Panc1 (cell line): ENCODE measurements around the gene RIC1. TPM values are rescaled to one million over a fixed set of nuclear protein-coding genes. Genes with fewer than 3 reads are reported as not detected.

Experiments
- ATAC-seq: fragments of 200-7000 bp; cut with Tn5 transposase; 2 replicates; pipeline ENCODE4 v1.9.1; 2020; ENCODE audit warnings: mild to moderate bottlenecking, moderate library complexity
- BruUV-seq: library from RNA; stranded (reverse); fragments of 400-500 nt; replicated peaks from 2 replicates; lab custom pipeline; 2021; lab: Mats Ljungman, UMichigan
- CTCF ChIA-PET: fragments of 300-600 bp; sonication (Branson Sonifier 250); formaldehyde crosslinking; loops from one replicate; lab custom pipeline; 2022; ENCODE audit warnings: antibody characterized with exemption; lab: Charles Lee
- POLR2A ChIA-PET: fragments of 300-600 bp; sonication (Branson Sonifier 250); formaldehyde crosslinking; loops from one replicate; lab custom pipeline; 2022; ENCODE audit warnings: antibody characterized with exemption; lab: Charles Lee
- DNase-seq: peaks from one replicate; pipeline ENCODE4 v3.0.0-alpha.2; 2010; ENCODE audit warnings: low read depth, low spot score
- H3K27ac ChIP-seq: 2 replicates; pipeline ENCODE4 v1.5.1; 2011; ENCODE audit warnings: mild to moderate bottlenecking, low read length, inconsistent platforms
- H3K27me3 ChIP-seq: fragments of 200-500 bp; sonication (Bioruptor generic); 2 replicates; pipeline ENCODE4 v1.6.0; 2014; ENCODE audit warnings: low read length, inconsistent platforms; ENCODE audit not compliant: control insufficient read depth, insufficient read depth
- H3K36me3 ChIP-seq: fragments of 200-500 bp; sonication (Bioruptor generic); 2 replicates; pipeline ENCODE4 v1.5.1; 2014; ENCODE audit warnings: inconsistent platforms, mild to moderate bottlenecking, low read length, moderate library complexity; ENCODE audit not compliant: control insufficient read depth, insufficient read depth
- H3K4me1 ChIP-seq: 2 replicates; pipeline ENCODE4 v1.5.1; 2011; ENCODE audit warnings: inconsistent platforms, mild to moderate bottlenecking, low read length, moderate library complexity; ENCODE audit not compliant: control insufficient read depth, insufficient read depth
- H3K4me3 ChIP-seq, 2 experiments: 2 replicates each; pipeline ENCODE4 v1.5.1; 2011 to 2012; ENCODE audit warnings: low read depth in 2 of 2, low read length in 2 of 2, mild to moderate bottlenecking in 2 of 2, inconsistent platforms in 1 of 2, moderate library complexity in 1 of 2
- H3K9me3 ChIP-seq: fragments of 200-500 bp; sonication (Bioruptor generic); 2 replicates; pipeline ENCODE4 v1.5.1; 2014; ENCODE audit warnings: low read depth, mild to moderate bottlenecking, inconsistent platforms, low read length, moderate library complexity; ENCODE audit not compliant: control insufficient read depth, insufficient read depth
- CTCF ChIP-seq: fragments of 450-650 bp; IDR thresholded peaks from 2 replicates; pipeline ENCODE4 v1.5.1; 2017; ENCODE audit warnings: mild to moderate bottlenecking
- POLR2AphosphoS5 ChIP-seq: IDR thresholded peaks from 2 replicates; pipeline ENCODE4 v1.6.1; 2012; ENCODE audit warnings: mild to moderate bottlenecking, low read depth, low read length, moderate library complexity
- REST ChIP-seq, 2 experiments: IDR thresholded peaks; 2 replicates each; pipeline ENCODE4 v1.6.1; 2011 to 2012; ENCODE audit warnings: low read depth in 2 of 2, control low read depth in 1 of 2, low read length in 1 of 2, mild to moderate bottlenecking in 1 of 2, moderate library complexity in 1 of 2; ENCODE audit not compliant: insufficient read depth in 1 of 2
- SIN3A ChIP-seq: IDR thresholded peaks from 2 replicates; pipeline ENCODE4 v1.6.1; 2012; ENCODE audit warnings: low read depth, mild to moderate bottlenecking, low read length, moderate library complexity, borderline replicate concordance; ENCODE audit not compliant: insufficient read depth
- TCF7L2 ChIP-seq: IDR thresholded peaks from 2 replicates; pipeline ENCODE4 v1.6.1; 2011; ENCODE audit warnings: mild to moderate bottlenecking, low read depth, low read length, inconsistent platforms
- in situ Hi-C: cut with HindIII; loops from 2 replicates; pipeline ENCODE4 v1.10.0; 2016; ENCODE audit warnings: low sequenced_read_pairs, low pct_unique_long_range_greater_than_20kb
- intact Hi-C: fragments of 100-400 bp; cut with micrococcal nuclease; formaldehyde crosslinking; loops from one replicate; pipeline ENCODE4 v1.10.0; 2022; ENCODE audit not compliant: unreplicated experiment
- total RNA-seq: library from RNA; stranded (reverse); gene quantifications from one replicate; pipeline ENCODE4 v1.2.1, GENCODE V29; 2021; ENCODE audit not compliant: unreplicated experiment

RIC1 gene
- total RNA-seq, 1 experiment from 2014 or later, result 7.0 TPM

GRCh38 chr9:5644501-5644900, 15.6 kb downstream of the RIC1 start:
- no peaks in the 10 kb centered on the region for H3K36me3 ChIP-seq
- no peaks in the 10 kb centered on the region for H3K27me3 ChIP-seq
- intact Hi-C loops, result no loop called here
- POLR2A ChIA-PET, result no interaction called here
- H3K27ac ChIP-seq, result no peak overlapping the region
- no peaks in the 10 kb centered on the region for H3K9me3 ChIP-seq
- CTCF ChIA-PET, result no interaction called here
- DNase-seq, result no peak
- no TSS peak for BruUV-seq
- ATAC-seq, result no peak
- H3K4me3 ChIP-seq, result no peak overlapping the region
- no peak for TF ChIP-seq POLR2AphosphoS5
- no peak for TF ChIP-seq REST (IDR thresholded peaks at IDR 0.05; ENCODE audit: insufficient read depth in 1 of 2, low read depth in 2 of 2, low read length in 1 of 2)
- no peak for TF ChIP-seq SIN3A
- no peak for TF ChIP-seq TCF7L2
- TF ChIP-seq CTCF, result no peak
- no peaks in the 10 kb centered on the region for H3K4me1 ChIP-seq
- in situ Hi-C loops, result no loop called here

- CTCF ChIA-PET, result no interaction called here
- H3K27ac ChIP-seq, result no peak overlapping the region
- TF ChIP-seq CTCF (no peak), REST (IDR thresholded peaks at IDR 0.05; ENCODE audit: insufficient read depth in 1 of 2, low read depth in 2 of 2, low read length in 1 of 2) (no peak), TCF7L2 (no peak), POLR2AphosphoS5 (no peak), SIN3A (no peak)
- no peaks in the 10 kb centered on the region for H3K36me3 ChIP-seq
- H3K4me3 ChIP-seq, result no peak overlapping the region
- POLR2A ChIA-PET, result no interaction called here
- DNase-seq, result no peak
- no peaks in the 10 kb centered on the region; the same call in 1 of the 2 replicates for H3K4me1 ChIP-seq
- no TSS peak for BruUV-seq
- intact Hi-C loops (no loop called here), in situ Hi-C loops (no loop called here)
- H3K9me3 ChIP-seq, result no peaks in the 10 kb centered on the region
- H3K27me3 ChIP-seq, result no peaks in the 10 kb centered on the region
- no peak for ATAC-seq
These were observed 17.2 kb downstream of the RIC1 start for GRCh38 chr9:5646116-5646515.
